KMS-11 (cell line): ENCODE results near the gene BLVRA.

Source experiments
- H2AFZ ChIP-seq: fragments of 200-600 bp; sonication (generic); 2 replicates; pipeline ENCODE4 v1.6.1; 2016; ENCODE audit warnings: antibody characterized with exemption, mixed run types, low read depth
- H3K27ac ChIP-seq: fragments of 200-600 bp; sonication (generic); 2 replicates; pipeline ENCODE4 v1.6.1; 2016; ENCODE audit warnings: mild to moderate bottlenecking, mixed run types
- H3K27me3 ChIP-seq: fragments of 200-600 bp; sonication (generic); 2 replicates; pipeline ENCODE4 v1.6.1; 2017; ENCODE audit warnings: mild to moderate bottlenecking, low read depth, mixed run types, moderate library complexity; ENCODE audit not compliant: insufficient read depth
- H3K36me3 ChIP-seq: fragments of 200-600 bp; sonication (generic); 2 replicates; pipeline ENCODE4 v1.6.1; 2017; ENCODE audit warnings: mild to moderate bottlenecking, mixed run types; ENCODE audit not compliant: insufficient read depth
- H3K4me1 ChIP-seq: fragments of 200-600 bp; sonication (generic); 2 replicates; pipeline ENCODE4 v1.6.1; 2016; ENCODE audit warnings: mild to moderate bottlenecking, low read depth, mixed run types; ENCODE audit not compliant: poor library complexity, severe bottlenecking
- H3K4me2 ChIP-seq: fragments of 200-600 bp; sonication (generic); 2 replicates; pipeline ENCODE4 v1.7.0; 2016; ENCODE audit warnings: mild to moderate bottlenecking, mixed run types
- H3K4me3 ChIP-seq: fragments of 200-600 bp; sonication (generic); IDR thresholded peaks from 2 replicates; pipeline ENCODE4 v1.6.1; 2017; ENCODE audit warnings: low read depth, low read length, mixed read lengths; ENCODE audit not compliant: insufficient read depth
- H3K79me2 ChIP-seq: fragments of 200-600 bp; sonication (generic); 2 replicates; pipeline ENCODE4 v1.6.1; 2016; ENCODE audit warnings: low read depth, mixed run types; ENCODE audit not compliant: insufficient read depth
- H3K9ac ChIP-seq: fragments of 200-600 bp; sonication (generic); 2 replicates; pipeline ENCODE4 v1.6.1; 2016; ENCODE audit warnings: mild to moderate bottlenecking, mixed run types
- H4K20me1 ChIP-seq: fragments of 200-600 bp; sonication (generic); 2 replicates; pipeline ENCODE4 v1.6.1; 2016; ENCODE audit warnings: mild to moderate bottlenecking, mixed run types; ENCODE audit not compliant: insufficient read depth
- TF ChIP-seq, protein P1 (sequence below): fragments of 200-600 bp; sonication (generic); conservative IDR thresholded peaks from 2 replicates; pipeline ENCODE4 v1.6.1; 2017; ENCODE audit warnings: low read depth, mild to moderate bottlenecking, antibody characterized with exemption, low read length, moderate library complexity, mixed read lengths

The BLVRA gene

DNA sequence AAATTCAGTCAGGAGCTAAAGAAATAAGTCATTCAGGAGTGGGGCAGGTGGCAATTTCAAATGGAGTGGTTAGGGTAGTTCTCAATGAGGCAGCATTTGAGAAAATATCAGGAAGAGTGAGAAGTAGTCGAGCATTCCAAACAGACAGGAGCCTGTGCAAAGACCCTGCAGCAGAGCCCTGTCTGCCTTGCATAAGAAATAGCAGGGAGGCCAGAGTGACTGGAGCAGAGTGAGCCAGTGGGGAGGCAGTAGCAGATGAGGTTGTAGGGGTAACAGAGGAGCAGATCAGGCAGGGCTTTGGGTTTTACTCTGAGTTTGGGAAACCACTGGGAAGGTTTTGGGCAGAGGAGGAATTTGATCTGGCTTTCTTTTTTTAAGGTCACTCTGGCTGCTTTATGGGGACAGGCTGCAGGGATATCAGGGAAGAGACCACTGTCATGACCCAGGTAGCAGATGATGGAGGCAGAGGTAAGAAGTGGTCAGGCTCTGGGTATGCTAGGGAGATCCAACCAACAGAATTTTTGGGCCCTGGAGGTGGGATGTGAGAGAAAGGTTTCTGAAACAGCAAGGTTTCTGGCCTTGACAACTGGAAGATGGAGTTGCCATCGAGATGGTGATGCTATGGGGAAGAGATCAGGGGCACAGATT lies 1.3 kb upstream of the BLVRA start:
- H3K9ac ChIP-seq: no peak overlapping the region; the same call in 1 of the 2 replicates
- peak overlapping the region; percentile 89 for H3K4me2 ChIP-seq
- no peaks in the 10 kb centered on the region for H3K36me3 ChIP-seq
- no peak overlapping the region for H3K4me3 ChIP-seq
- H3K79me2 ChIP-seq: no peaks in the 10 kb centered on the region
- H2AFZ ChIP-seq: no peak overlapping the region; the same call in 1 of the 2 replicates
- TF ChIP-seq, protein P1, sequence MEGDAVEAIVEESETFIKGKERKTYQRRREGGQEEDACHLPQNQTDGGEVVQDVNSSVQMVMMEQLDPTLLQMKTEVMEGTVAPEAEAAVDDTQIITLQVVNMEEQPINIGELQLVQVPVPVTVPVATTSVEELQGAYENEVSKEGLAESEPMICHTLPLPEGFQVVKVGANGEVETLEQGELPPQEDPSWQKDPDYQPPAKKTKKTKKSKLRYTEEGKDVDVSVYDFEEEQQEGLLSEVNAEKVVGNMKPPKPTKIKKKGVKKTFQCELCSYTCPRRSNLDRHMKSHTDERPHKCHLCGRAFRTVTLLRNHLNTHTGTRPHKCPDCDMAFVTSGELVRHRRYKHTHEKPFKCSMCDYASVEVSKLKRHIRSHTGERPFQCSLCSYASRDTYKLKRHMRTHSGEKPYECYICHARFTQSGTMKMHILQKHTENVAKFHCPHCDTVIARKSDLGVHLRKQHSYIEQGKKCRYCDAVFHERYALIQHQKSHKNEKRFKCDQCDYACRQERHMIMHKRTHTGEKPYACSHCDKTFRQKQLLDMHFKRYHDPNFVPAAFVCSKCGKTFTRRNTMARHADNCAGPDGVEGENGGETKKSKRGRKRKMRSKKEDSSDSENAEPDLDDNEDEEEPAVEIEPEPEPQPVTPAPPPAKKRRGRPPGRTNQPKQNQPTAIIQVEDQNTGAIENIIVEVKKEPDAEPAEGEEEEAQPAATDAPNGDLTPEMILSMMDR: no peak
- H3K27ac ChIP-seq: peak overlapping the region; percentile 60
- peaks cover 74% of the 10 kb centered on the region for H3K4me1 ChIP-seq
- no peaks in the 10 kb centered on the region for H3K27me3 ChIP-seq
- no peaks in the 10 kb centered on the region for H4K20me1 ChIP-seq

DNA sequence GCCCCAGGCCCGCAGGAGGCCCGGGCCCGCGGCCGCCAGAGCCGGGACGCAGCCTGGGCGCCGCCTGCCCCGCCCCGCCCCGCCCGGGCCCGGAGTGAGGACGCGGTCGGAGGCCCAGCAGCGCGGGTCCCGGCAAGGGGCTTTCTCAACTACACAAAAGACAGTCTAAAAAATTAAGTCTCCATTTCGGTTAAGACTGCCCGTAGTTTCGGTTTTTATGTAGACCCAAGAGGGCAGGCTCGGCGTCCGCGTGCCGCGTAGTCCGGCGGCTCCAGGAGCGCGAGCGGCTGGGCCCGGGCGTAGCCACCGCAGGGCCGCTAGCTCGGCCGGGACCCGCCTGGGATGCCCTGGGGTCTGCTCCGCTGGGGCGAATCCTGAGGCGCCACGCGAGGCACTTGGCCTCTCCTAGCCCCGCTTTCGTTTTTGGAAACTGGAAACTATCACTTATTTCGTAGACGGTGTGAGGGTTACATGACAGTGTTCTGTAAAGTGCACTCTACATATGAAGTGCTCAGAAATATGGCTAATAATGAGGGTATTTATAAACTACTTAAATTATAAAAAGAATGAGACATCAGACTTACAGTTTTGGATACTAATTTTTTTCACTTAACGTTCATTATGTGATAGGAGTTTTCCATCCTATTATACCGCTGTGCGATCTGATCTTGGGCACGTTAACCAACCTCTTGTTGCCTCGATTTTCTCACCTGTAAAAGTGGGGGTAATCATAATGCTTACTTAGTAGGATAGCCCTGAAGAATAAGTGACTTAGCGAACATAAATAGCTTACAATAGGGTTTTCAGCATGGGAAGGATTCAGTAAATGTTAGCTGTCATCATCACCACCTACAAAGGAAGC lies 573 bp downstream of the BLVRA start:
- Histone ChIP-seq H3K9ac (peak overlapping the region; percentile 72), H4K20me1 (no peaks in the 10 kb centered on the region), H2AFZ (peak overlapping the region; percentile 95), H3K4me1 (peaks cover 67% of the 10 kb centered on the region), H3K36me3 (no peaks in the 10 kb centered on the region), H3K27me3 (no peaks in the 10 kb centered on the region), H3K79me2 (no peaks in the 10 kb centered on the region), H3K4me2 (peak overlapping the region; percentile 89), H3K4me3 (no peak overlapping the region), H3K27ac (peak overlapping the region; percentile 44; the same call in 1 of the 2 replicates)
- TF ChIP-seq, protein P1: no peak

DNA sequence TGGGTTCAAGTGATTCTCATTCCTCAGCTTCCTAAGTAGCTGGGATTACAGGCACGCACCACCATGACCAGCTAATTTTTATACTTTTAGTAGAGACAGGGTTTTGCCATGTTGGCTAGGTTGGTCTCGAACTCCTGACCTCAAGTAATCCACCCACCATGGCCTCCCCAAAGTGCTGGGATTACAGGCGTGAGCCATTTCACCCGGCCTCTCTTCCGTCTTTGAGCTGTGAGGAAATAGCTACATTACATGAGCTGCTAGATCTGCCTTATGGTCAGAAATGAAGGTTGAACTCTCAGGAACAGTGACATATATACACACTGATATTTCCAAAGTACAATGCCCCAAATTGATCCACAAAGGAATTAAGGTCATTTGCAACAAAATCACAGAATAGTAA lies 2.4 kb downstream of the BLVRA start:
- Histone ChIP-seq H3K27ac (no peak overlapping the region), H3K4me2 (no peak overlapping the region), H3K27me3 (no peaks in the 10 kb centered on the region), H3K79me2 (peaks cover 3% of the 10 kb centered on the region; the same call in 1 of the 2 replicates), H2AFZ (no peak overlapping the region), H3K9ac (no peak overlapping the region), H3K4me1 (peaks cover 52% of the 10 kb centered on the region), H3K36me3 (no peaks in the 10 kb centered on the region), H3K4me3 (no peak overlapping the region), H4K20me1 (no peaks in the 10 kb centered on the region)
- TF ChIP-seq, protein P1: no peak

DNA sequence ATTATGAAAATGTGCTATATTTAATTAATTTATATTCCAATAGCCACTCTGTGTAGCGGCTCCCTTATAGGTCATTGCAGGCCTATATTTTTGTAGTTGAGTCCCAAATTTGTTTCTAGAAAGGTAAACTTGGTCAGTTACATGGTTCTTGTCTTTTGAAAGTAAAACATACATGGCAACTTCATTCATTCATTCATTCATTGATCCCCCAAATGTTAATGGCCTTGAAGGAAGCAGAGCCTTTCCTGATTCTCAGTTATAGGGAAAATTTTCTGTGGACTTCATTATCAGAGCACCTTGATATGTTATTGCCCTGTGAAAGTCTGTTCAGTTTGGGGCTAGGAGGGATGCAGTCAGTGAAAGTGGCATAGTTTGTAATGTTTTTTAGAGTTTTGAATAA lies 2.9 kb downstream of the BLVRA start:
- H3K4me2 ChIP-seq: no peak overlapping the region
- TF ChIP-seq, protein P1: no peak
- H3K27ac ChIP-seq: no peak overlapping the region
- no peaks in the 10 kb centered on the region for H3K36me3 ChIP-seq
- peaks cover 3% of the 10 kb centered on the region; the same call in 1 of the 2 replicates for H3K79me2 ChIP-seq
- H3K27me3 ChIP-seq: no peaks in the 10 kb centered on the region
- H3K9ac ChIP-seq: no peak overlapping the region
- no peaks in the 10 kb centered on the region for H4K20me1 ChIP-seq
- H3K4me1 ChIP-seq: peaks cover 47% of the 10 kb centered on the region
- no peak overlapping the region for H3K4me3 ChIP-seq
- H2AFZ ChIP-seq: no peak overlapping the region
